Naive B cell (primary cell): Measurements from ENCODE around the gene ANKRD50. TPM values are rescaled to one million over a fixed set of nuclear protein-coding genes. Genes with fewer than 3 reads are reported as not detected.
A peak's percentile ranks its signal among the peaks of the same experiment; 100 is the strongest.

Source experiments
- ATAC-seq, 2 donors: fragments of 150-1000 bp; cut with Tn5 transposase; 2 replicates each; pipeline ENCODE4 v1.10.0; 2021; ENCODE audit warnings: low read depth in 2 of 2, mild to moderate bottlenecking in 2 of 2, moderate library complexity in 2 of 2
- DNase-seq: peaks from one replicate; pipeline ENCODE4 v3.0.0; 2022
- H3K27ac Mint-ChIP-seq, 6 donors: one replicate each; pipeline ENCODE4 v1.8.0; 2020 to 2022; ENCODE audit warnings: mild to moderate bottlenecking in 6 of 6, mixed read lengths in 6 of 6, moderate library complexity in 5 of 6, inconsistent platforms in 2 of 6
- H3K27me3 Mint-ChIP-seq, 3 donors: one replicate each; pipeline ENCODE4 v1.8.0; 2021 to 2022; ENCODE audit warnings: mixed read lengths in 3 of 3, mild to moderate bottlenecking in 1 of 3
- H3K36me3 Mint-ChIP-seq, 2 donors: one replicate each; pipeline ENCODE4 v1.8.0; 2020 to 2022; ENCODE audit warnings: mixed read lengths in 2 of 2, inconsistent platforms in 1 of 2, mild to moderate bottlenecking in 1 of 2
- H3K4me1 Mint-ChIP-seq, 3 donors: one replicate each; pipeline ENCODE4 v1.8.0; 2020 to 2022; ENCODE audit warnings: mixed read lengths in 3 of 3, inconsistent platforms in 1 of 3, mild to moderate bottlenecking in 1 of 3, moderate library complexity in 1 of 3
- H3K4me3 Mint-ChIP-seq, 8 donors: one replicate each; pipeline ENCODE4 v1.8.0; 2020 to 2022; ENCODE audit warnings: mild to moderate bottlenecking in 8 of 8, mixed read lengths in 8 of 8, moderate library complexity in 8 of 8, inconsistent platforms in 2 of 8
- H3K9me3 Mint-ChIP-seq, 7 donors: one replicate each; pipeline ENCODE4 v1.8.0; 2020 to 2022; ENCODE audit warnings: mixed read lengths in 7 of 7, mild to moderate bottlenecking in 5 of 7, inconsistent platforms in 2 of 7, moderate library complexity in 1 of 7
- polyA plus RNA-seq, 6 donors: library from polyadenylated mRNA; unstranded; fragments of 300-500 nt; fragmentation: Illumina TruSeq; gene quantifications; one replicate each; pipeline ENCODE4 v1.2.3, GENCODE V29; 2021; ENCODE audit warnings: low read depth in 6 of 6

ANKRD50 gene
- polyA plus RNA-seq, 6 donors from 2014 or later: 0.16 to 0.73 (median 0.35) TPM; not detected in 1

GRCh38 chr4:124694946-124695598, 17.5 kb downstream of the ANKRD50 start:
- Mint-ChIP-seq H3K4me3 (no peak overlapping the region), H3K36me3 (no peaks in the 10 kb centered on the region), H3K9me3 (peaks cover 0 to 6% (median 4%) of the 10 kb centered on the region in 7 donors), H3K4me1 (no peaks in the 10 kb centered on the region), H3K27me3 (no peaks in the 10 kb centered on the region), H3K27ac (no peak overlapping the region)
- no peak for DNase-seq
- ATAC-seq: no peak

GRCh38 chr4:124694306-124694705, 18.2 kb downstream of the ANKRD50 start:
- Mint-ChIP-seq H3K4me1 (no peaks in the 10 kb centered on the region), H3K27ac (no peak overlapping the region), H3K9me3 (peaks cover 0 to 6% (median 4%) of the 10 kb centered on the region in 7 donors), H3K27me3 (no peaks in the 10 kb centered on the region), H3K36me3 (no peaks in the 10 kb centered on the region), H3K4me3 (peak overlapping the region in 1 of 8 donors; percentile 6)
- DNase-seq: no peak
- no peak for ATAC-seq

DNA sequence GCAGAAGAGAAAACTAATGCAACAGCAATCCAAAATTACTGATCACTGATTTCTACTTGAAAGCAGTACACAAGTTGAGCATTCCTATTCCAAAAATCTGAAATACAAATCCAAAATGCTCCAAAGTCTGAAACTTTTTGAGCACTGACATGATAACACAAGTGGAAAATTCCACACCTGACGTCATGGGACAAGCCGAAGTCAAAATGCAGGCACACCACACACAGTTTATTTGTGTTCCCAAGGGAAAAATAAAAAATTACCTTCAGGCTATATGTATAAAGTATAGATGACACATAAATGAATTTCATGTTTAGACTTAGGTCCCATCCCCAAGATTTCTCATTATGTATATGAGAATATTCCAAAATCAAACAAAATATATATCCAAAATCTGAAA, 20.7 kb downstream of the ANKRD50 start:
- H3K9me3 Mint-ChIP-seq: peaks cover 0 to 6% (median 2%) of the 10 kb centered on the region in 7 donors
- H3K4me3 Mint-ChIP-seq: no peak overlapping the region
- no peak overlapping the region for H3K27ac Mint-ChIP-seq
- no peaks in the 10 kb centered on the region for H3K36me3 Mint-ChIP-seq
- DNase-seq (no peak), ATAC-seq (no peak)
- H3K4me1 Mint-ChIP-seq: no peaks in the 10 kb centered on the region
- H3K27me3 Mint-ChIP-seq: no peaks in the 10 kb centered on the region

DNA sequence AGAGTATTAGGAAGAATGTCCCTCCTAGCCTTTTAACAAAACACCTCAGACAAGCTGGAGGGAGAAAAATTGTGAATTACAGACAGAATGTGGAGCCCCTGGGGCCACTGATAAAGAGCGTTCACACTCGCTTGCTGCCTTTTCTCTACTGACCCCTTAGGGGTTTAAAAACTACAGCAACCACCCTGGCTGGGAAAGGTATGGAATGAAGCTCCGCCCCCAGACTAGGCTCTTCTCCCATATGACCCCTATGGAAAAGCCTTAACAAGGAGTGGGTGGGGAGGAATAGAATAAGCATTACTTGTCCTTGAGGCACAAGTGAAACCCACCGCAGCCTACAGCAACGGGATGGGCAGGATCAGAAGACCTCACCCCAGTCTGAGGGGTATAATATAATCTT, 26.3 kb downstream of the ANKRD50 start:
- Mint-ChIP-seq H3K36me3 (no peaks in the 10 kb centered on the region), H3K27ac (no peak overlapping the region), H3K4me1 (peaks cover 0 to 4% (median 0%) of the 10 kb centered on the region in 3 donors), H3K9me3 (no peaks in the 10 kb centered on the region), H3K4me3 (no peak overlapping the region), H3K27me3 (no peaks in the 10 kb centered on the region)
- DNase-seq: no peak
- ATAC-seq: no peak

- Mint-ChIP-seq H3K36me3 (no peaks in the 10 kb centered on the region), H3K27me3 (no peaks in the 10 kb centered on the region), H3K4me3 (no peak overlapping the region), H3K4me1 (peaks cover 0 to 4% (median 0%) of the 10 kb centered on the region in 3 donors), H3K9me3 (no peaks in the 10 kb centered on the region), H3K27ac (no peak overlapping the region)
- ATAC-seq (no peak), DNase-seq (no peak)
These were observed 26.7 kb downstream of the ANKRD50 start for GRCh38 chr4:124685851-124686250.

DNA sequence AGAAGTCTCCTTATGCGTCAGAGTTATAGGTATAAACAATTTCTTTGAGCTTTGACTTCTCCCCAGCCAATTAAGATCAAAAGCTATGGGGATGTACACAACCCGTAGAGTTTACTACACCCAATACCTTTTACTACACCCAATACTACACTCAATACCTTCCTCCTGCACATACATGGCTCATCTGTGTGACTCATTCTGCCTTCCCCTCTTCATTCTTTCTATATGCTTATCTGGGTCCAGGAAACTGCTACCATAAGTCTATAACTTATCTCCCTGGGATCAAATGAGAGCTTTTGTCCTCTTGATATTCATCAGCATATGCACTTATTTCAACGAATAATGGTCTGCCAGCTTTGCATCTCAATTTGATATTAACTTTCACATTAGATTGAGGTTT, 28.2 kb downstream of the ANKRD50 start:
- ATAC-seq (no peak), DNase-seq (no peak)
- Mint-ChIP-seq H3K36me3 (no peaks in the 10 kb centered on the region), H3K27ac (peak overlapping the region in 1 of 6 donors; percentile 2), H3K27me3 (no peaks in the 10 kb centered on the region), H3K4me1 (peaks cover 0 to 4% (median 2%) of the 10 kb centered on the region in 3 donors), H3K4me3 (no peak overlapping the region), H3K9me3 (no peaks in the 10 kb centered on the region)

- Mint-ChIP-seq H3K4me1 (peaks cover 0 to 4% (median 2%) of the 10 kb centered on the region in 3 donors), H3K27ac (no peak overlapping the region)
These were observed 30.1 kb downstream of the ANKRD50 start for GRCh38 chr4:124682384-124682783.

GRCh38 chr4:124666496-124666895, 46.0 kb downstream of the ANKRD50 start:
- H3K36me3 Mint-ChIP-seq: peaks cover 0 to 5% of the 10 kb centered on the region in 2 donors
- H3K27ac Mint-ChIP-seq: no peak overlapping the region
- H3K9me3 Mint-ChIP-seq: peaks cover 0 to 4% (median 0%) of the 10 kb centered on the region in 7 donors
- DNase-seq: no peak
- H3K27me3 Mint-ChIP-seq: no peaks in the 10 kb centered on the region
- H3K4me1 Mint-ChIP-seq: no peaks in the 10 kb centered on the region
- H3K4me3 Mint-ChIP-seq: no peak overlapping the region
- ATAC-seq: no peak

More at GRCh38 chr4:124682384-124682783, 30.1 kb downstream of the ANKRD50 start:
- no peaks in the 10 kb centered on the region for H3K9me3 Mint-ChIP-seq
- no peaks in the 10 kb centered on the region for H3K36me3 Mint-ChIP-seq
- ATAC-seq: no peak
- no peak for DNase-seq
- no peaks in the 10 kb centered on the region for H3K27me3 Mint-ChIP-seq
- no peak overlapping the region for H3K4me3 Mint-ChIP-seq

DNA sequence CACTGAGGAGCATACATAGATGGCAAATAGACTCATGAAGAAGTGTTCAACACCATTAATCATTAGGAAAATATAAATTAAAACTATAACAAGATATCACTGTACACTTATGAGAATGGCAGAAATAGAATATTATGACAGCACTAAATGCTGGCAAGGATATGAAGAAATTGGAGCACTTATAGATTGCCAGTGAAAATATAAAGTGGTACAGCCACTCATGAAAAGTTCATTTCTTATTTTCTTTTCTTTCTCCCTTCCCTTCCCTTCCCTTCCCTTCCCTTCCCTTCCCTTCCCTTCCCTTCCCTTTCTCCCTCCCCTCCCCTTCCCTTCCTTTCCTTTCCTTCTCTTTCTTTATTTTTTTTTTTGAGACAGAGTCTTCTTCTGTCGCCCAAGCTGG, 53.7 kb downstream of the ANKRD50 start:
- H3K27ac Mint-ChIP-seq: no peak overlapping the region

DNA sequence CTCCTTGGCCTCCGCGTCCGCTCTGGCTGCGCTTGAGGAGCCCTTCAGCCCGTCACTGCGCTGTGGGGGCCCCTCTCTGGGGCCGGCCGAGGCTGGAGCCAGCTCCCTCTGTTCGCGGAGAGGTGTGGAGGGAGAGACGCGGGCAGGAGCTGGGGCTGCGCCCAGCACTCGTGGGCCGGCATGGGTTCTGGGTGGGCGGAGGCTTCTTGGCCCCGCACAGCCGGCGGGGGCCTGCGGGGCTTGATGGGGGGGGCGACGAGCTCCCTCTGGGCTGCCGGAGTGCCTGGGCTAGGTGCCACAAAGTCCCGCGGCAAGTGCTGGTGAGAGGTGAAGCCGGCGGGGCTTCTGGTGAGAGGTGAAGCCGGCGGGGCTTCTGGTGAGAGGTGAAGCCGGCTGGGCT, 61.9 kb downstream of the ANKRD50 start:
- no peak overlapping the region for H3K27ac Mint-ChIP-seq
- no peak overlapping the region for H3K4me3 Mint-ChIP-seq
- no peaks in the 10 kb centered on the region for H3K36me3 Mint-ChIP-seq
- H3K9me3 Mint-ChIP-seq: no peaks in the 10 kb centered on the region
- no peaks in the 10 kb centered on the region for H3K27me3 Mint-ChIP-seq
- DNase-seq: no peak
- ATAC-seq: no peak
- no peaks in the 10 kb centered on the region for H3K4me1 Mint-ChIP-seq

More for the DNA sequence above, 53.7 kb downstream of the ANKRD50 start:
- Mint-ChIP-seq H3K9me3 (peaks cover 0 to 3% (median 0%) of the 10 kb centered on the region in 7 donors), H3K36me3 (no peaks in the 10 kb centered on the region), H3K4me3 (no peak overlapping the region), H3K27me3 (no peaks in the 10 kb centered on the region), H3K4me1 (no peaks in the 10 kb centered on the region)
- ATAC-seq (no peak), DNase-seq (no peak)

GRCh38 chr4:124647599-124647998, 64.9 kb downstream of the ANKRD50 start:
- no peak for DNase-seq
- H3K4me3 Mint-ChIP-seq: peak overlapping the region in 1 of 8 donors; percentile 9
- H3K36me3 Mint-ChIP-seq: no peaks in the 10 kb centered on the region
- ATAC-seq: no peak
- no peaks in the 10 kb centered on the region for H3K4me1 Mint-ChIP-seq
- no peaks in the 10 kb centered on the region for H3K9me3 Mint-ChIP-seq
- H3K27ac Mint-ChIP-seq: no peak overlapping the region
- no peaks in the 10 kb centered on the region for H3K27me3 Mint-ChIP-seq

- ATAC-seq: no peak
- H3K4me1 Mint-ChIP-seq: no peaks in the 10 kb centered on the region
- no peaks in the 10 kb centered on the region for H3K9me3 Mint-ChIP-seq
- no peaks in the 10 kb centered on the region for H3K36me3 Mint-ChIP-seq
- no peak for DNase-seq
- H3K4me3 Mint-ChIP-seq: no peak overlapping the region
- H3K27ac Mint-ChIP-seq: no peak overlapping the region
- no peaks in the 10 kb centered on the region for H3K27me3 Mint-ChIP-seq
These were observed 67.9 kb downstream of the ANKRD50 start for GRCh38 chr4:124644621-124645020.

DNA sequence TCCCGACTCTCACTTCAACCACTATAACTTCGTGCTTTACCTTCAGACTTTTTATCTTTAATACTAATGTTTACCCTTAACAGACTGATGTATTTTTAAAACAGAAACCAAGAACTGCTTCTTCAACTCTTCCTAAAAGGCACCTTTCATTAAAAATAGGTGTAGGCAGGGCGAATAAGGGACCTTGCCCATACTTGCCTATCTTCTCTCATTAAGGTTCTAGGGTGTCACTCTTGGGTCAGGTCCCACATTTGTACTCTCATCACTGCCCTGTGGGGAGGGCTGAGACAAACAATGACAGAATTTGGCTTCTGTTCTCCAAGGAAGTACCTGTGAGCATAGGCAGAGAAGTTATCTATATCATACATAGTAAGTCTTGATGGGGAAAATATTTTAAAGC, 69.7 kb downstream of the ANKRD50 start:
- ATAC-seq (no peak), DNase-seq (no peak)
- Mint-ChIP-seq H3K4me1 (no peaks in the 10 kb centered on the region), H3K36me3 (no peaks in the 10 kb centered on the region), H3K27ac (no peak overlapping the region), H3K9me3 (no peaks in the 10 kb centered on the region), H3K27me3 (no peaks in the 10 kb centered on the region), H3K4me3 (no peak overlapping the region)

- ATAC-seq (no peak), DNase-seq (no peak)
- no peaks in the 10 kb centered on the region for H3K36me3 Mint-ChIP-seq
- H3K4me3 Mint-ChIP-seq: no peak overlapping the region
- H3K27me3 Mint-ChIP-seq: no peaks in the 10 kb centered on the region
- H3K4me1 Mint-ChIP-seq: no peaks in the 10 kb centered on the region
- peaks cover 0 to 2% (median 0%) of the 10 kb centered on the region in 7 donors for H3K9me3 Mint-ChIP-seq
- no peak overlapping the region for H3K27ac Mint-ChIP-seq
These were observed 70.7 kb downstream of the ANKRD50 start for GRCh38 chr4:124641715-124642381.
